HG02610 (cell line): ENCODE data around the gene MAP1LC3C.

ENCODE experiments used
- ATAC-seq: cut with Tn5 transposase; IDR thresholded peaks from one replicate; pipeline ENCODE4 v1.9.1; 2021; ENCODE audit warnings: mild to moderate bottlenecking, moderate library complexity; ENCODE audit not compliant: unreplicated experiment

MAP1LC3C gene

DNA sequence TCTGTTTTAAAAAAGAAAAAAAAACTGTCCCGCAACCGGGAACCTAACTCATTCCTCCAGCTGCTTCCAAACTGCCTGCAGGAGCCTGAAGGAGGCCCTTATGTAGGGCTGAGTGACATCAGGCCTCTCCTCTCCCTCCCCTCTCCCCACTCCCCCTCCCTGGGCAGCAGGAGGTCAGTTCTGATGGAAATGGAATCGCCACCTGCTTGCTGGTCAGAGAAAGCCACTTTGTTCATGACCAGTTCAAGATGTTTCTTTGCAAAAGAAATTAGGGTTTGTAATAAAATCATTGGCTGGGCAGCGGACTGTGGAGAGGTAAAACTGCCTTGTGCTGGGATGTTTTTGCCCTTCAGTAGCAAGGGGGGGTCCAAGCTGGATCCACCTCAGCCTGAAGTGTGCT, at the start of gene MAP1LC3C:
Gene MAP1LC3C, minus strand, starts transcription at position 73 of the 400 bp plus-strand sequence. CDS start 90 bp downstream, outside the sequence.
- no peak for ATAC-seq

DNA sequence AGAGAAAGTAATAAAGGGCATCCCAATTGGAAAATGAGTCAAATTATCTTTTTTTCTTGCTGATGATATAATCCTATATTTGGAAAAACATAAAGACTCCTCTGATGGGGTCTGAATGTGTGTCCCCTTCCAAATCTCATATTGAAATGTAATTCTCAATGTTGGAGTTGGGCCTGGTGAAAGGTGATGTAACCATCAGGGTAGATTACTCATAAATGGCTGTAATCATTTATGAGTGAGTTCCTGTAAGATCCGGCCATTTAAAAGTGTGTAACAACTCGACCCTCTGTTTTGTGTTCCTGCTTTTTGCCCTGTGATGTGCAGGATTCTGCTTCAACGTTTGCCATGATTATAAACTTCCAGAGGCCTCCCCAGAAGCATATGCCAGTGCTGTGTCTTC, 44.3 kb upstream of the MAP1LC3C start:
- no peak for ATAC-seq

DNA sequence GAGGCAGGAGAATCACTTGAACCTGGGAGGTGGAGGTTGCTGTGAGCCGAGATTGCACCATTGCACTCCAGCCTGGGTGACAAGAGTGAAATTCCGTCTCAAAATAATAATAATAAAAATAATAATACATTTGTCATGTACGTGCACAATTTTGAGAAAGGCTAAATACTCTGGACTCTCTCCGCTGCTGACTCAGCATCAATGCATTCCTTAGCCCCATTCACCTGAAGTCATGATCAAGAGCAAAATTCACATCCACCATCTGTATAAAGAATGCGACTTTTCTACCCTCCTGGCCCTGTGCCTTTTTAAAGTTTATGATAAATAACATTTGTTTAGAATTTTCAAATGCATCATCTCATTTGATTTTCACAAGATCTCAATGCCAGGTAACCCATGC, 35.5 kb upstream of the MAP1LC3C start:
- no peak for ATAC-seq

DNA sequence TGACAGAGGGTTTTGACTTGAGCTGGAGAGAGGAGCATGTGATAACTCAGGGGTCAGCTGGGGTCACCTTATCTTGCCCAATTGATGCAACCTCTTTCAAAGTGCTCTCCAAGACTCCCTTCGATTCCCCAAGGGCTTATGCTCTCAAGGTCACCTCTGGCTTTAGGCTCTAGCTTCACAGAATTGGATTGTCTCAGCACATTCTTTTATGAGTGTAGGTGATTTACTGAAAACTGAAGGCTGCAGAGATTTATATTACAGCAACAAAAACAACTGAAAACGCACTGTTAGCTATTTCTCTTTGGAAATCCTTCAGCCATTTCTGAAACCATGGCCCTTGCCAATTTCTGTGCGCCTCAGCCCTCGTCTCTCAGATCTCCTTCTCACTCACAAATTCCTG, 34.5 kb upstream of the MAP1LC3C start:
- ATAC-seq: no peak

DNA sequence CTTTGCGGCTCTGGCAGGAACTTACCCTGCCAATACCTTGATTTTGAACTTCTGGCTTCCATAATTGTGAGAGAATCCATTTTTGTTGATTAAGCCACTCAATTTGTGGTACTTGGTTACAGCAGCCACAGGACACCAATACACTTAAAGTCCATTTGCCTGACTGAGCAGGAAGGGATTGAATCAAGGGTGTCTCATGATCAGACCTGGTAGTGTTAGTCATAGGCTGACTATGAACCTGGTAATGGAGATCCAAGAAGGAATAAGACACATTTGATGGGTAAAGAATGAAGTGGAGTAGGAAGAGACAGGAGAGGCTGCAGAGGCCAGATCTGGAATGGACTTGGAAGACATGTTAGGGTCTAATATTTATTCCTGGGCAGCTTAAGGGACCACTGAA, 31.2 kb upstream of the MAP1LC3C start:
- ATAC-seq: no peak

DNA sequence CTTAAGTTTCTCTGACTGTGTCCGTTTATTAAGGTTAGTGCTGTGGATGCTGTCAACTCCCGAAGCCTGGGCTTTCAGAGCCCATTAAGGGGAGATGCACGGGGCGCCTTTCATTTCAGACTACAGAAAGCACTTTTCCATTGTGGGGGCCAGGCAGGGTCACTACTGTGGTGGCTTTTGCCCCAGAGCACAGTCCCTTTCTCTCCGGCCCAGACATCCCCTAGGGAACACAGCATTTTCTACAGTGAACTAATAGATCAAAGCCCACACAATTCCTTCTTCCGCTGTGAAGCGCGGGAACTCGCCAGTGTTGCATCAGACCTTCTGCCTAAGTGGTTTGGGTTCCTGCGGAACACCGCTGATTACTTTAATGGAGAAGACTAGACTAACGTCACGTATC, 26.8 kb upstream of the MAP1LC3C start:
- ATAC-seq: no peak

DNA sequence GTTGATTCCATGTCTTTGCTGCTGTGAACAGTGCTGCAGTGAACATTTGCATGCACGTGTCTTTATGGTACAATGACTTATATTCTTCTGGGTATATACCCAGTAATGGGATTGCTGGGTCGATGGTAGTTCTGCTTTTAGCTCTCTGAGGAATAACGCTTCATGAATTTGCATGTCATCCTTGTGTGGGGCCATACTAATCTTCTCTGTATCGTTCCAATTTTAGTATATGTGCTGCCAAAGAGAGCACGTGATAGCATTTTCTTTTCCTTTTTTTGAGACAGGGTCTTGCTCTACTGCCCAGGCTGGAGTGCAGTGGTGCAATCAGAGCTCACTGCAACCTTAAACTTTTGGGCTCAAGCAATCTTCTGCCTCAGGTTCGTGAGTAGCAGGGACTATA, 24.9 kb upstream of the MAP1LC3C start:
- no peak for ATAC-seq

DNA sequence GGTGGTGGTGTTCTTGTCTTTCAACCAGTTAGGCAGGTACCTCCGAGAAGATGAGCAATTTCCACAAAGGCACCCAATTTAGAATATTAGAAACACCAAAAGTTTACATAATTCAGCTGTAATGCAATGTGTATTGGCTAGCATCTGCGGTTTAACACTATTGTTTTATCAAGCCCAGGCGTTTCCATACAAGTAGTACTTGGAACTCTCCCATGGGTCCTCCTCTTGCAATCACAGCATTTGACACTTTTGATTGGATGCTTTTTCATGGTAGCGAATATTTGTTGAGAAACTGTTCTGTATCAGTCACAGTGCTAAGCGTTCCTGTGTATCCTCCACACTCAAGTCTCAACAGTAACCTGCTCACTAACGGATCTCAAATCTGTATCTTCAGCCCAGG, 20.1 kb upstream of the MAP1LC3C start:
- no peak for ATAC-seq

DNA sequence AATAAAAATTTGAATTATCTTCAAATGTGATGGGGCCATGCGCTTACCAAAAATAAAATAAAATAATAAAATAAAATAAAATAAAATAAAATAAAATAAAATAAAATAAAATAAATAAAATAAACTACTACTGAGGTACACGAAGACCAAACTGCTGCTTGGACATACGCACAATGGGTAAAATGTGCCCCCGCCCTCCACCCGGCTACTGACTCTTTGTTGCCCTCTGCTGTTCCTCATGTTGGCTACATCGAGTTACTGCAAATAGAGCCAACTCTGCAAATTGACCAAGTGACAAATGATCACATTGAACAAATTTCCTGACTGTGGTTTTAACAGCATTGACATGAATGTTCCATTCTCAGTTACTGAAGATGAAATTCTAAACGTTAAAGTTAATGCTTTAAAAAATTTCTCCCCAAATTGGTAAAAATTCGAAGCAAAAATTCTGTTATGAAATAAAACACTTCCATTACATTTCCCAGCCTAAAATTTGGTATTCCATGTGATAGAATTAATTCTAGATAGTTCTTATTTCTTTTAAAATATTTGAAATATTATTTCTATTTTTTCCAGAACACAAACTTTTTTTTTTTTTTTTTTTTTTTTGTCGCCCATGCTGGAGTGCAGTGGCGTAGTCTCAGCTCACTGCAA, 18.8 kb upstream of the MAP1LC3C start:
- peak; percentile 69 for ATAC-seq

DNA sequence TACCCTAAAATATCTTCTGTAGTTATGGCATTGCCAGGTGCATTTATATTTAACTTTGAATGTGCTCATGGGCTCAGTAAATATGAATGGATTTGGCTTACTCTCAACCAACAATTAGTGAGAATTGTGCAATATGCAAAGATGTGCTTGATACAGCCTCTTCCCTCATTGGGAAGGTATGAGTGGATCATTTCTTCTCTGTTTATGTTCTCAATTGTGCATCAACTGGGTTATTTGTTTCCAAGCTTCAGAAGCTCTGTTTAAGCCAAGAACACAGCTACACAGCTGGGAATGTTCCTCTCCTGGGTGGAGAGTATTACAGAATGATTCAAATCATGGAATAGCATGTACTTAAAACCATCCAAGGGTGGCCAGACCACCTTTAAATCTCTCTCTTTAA, 17.6 kb upstream of the MAP1LC3C start:
- no peak for ATAC-seq

DNA sequence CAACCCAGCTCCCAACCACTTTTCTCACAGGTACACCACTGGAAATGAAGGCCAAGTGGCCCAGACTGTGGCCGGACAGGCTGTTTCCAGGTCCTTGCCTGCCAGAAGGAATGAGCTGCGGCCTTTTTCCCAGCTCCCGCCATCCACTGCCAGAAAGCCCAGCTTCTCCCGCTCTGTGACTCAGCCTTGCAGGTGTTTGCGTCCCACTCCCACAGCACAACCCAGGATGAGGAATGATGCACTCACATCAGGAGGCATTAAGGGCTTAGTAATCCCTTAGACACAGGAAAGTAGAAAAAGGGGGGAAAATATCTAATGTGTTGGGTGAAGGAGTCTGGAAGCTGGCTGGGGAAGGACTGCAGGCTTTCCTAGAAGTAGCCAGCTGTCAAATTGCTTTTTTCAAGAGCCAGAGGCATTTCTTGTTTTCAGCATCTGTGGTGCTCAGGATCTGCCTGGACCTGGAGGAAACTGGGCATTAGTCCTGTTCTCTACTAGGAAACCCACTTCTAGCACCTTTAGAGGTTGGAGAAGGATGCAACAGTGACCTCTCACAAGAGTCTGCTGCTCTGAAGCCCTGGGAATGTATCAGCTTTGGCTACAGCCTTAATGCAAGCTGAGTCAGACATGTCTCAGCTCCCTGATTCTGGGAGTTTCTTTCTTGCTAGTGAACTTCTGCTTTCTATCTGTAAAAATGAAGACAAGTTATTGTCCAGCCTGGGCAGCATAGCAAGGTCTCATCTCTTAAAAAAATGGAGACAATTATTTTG, 13.2 kb upstream of the MAP1LC3C start:
- ATAC-seq: no peak

DNA sequence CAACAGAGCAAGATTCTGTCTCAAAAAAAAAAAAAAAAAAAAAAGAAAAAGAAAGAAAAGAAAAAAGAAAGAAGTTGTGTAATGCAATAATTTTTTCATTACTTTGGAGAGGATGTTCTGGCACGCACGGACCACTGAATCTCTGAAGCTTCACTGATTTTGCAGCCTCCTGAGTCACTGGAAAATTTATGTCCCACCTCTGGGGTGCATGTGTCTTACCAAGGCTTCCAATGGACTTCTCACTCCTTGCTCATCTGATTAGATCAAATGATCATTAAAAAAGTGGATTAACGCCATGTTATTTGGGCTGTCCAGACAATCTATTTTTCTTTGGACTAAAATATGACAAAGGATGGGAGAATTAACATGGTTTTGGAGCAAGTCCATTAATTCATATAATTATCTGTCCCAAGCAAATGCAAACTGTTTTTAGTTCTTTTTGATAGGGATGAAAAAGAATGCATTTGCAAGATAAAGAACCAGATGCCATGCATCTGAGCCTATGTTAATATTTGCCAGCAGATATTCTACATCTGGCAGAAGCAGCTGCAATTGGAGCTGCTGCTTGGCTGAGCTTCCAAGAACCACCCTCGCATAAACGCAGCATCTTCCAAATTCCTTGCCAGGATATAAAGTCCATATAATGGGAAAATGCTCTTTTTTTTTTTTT, 10.1 kb upstream of the MAP1LC3C start:
- ATAC-seq: no peak

DNA sequence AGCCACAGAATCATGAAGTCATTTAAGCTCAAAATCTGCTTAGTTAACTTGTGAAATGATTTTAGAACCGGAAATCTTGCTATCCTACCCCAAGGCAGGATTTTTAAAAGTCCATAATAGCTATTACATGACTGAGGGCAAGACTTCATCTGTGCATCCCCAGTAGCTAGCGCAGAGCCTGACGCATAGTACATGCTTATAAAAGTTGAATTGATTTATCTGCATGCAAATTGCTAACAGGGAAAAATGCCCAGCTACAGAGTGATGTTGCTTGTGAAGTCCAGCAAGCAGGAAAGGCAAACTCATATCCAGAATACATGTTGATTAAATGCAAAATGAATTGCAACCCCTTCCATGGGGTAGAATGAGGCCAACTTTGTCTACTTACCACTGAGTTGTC, 8.1 kb upstream of the MAP1LC3C start:
- ATAC-seq: no peak

DNA sequence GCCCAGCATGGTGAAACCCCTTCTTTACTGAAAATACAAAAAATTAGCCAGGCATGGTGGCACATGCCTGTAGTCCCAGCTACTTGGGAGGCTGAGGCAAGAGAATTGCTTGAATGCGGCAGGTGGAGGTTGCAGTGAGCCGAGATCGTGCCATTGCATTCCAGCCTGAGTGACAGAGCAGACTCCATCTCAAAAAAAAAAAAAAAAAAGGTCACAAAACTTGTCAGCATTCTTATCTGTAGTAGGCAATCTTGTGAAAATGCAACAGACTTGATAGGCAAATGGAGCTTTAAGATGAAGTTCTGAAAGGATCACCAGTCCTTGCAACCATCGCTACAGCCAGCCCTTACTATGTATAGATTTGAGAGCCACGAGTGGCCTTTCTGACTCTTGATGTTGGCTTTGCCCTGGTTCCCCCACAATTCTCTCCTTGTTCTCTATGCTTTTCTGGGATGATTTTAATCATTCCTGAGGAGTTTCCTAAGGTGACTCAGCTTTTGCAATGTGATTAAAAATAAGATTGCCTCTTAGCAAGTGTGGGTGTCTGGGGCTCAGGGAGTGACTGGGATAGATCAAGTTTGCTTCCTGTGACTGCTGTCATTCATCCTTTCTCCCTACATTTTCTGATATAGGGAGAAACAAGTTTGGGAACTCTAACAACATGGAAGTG, 7.1 kb upstream of the MAP1LC3C start:
- ATAC-seq: no peak

DNA sequence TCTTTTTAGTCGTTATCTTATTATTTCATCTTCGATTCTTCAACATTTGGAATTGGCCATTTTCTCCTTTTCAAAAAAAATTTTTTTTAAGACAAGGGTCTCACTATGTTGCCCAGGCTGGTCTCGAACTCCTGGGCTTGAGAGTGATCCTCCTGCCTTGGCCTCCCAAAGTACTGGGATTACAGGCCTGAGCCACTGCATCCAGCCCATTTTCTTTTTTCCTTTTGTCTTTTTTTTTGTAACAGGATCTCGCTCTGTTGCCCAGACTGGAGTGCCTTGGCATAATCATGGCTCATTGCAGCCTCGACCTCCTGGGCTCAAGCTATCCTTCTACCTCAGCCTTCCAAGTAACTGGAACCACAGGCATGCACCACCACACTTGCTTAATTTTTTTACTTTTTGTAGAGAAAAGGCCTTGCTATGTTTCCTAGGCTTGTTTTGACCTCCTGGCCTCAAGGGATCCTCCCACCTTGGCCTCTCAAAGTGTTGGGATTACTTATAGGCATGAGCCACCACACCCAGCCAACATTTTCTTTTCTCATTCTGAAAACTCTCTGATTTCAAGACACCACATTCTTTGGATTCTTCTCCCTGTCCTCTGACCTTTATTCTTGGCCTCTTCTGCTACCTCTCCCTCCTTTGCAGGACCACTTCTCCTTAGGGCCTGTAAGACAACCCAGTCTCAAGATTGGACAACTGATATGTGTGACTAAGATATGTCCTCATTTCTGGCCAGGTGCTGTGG, 6.0 kb upstream of the MAP1LC3C start:
- ATAC-seq: no peak

DNA sequence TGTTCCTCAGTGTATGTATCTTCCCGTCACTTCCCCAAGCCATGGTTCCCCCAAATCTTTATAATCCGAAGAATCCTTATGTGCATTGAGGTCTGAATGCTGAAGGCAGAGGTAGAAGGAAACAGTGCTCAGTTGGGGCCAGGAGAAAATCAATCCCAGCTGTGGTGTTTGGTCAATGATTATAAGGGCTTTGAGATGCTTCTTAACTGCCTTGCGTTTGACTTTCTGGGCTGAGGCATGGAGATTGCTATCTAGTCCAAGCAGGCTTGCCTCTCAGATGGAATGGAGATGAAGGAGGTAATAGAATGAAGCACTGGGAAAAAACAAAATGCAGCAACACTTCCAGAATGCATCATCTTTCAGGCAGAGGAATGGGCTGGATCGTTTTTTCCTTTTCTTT, 3.6 kb upstream of the MAP1LC3C start:
- ATAC-seq: no peak

DNA sequence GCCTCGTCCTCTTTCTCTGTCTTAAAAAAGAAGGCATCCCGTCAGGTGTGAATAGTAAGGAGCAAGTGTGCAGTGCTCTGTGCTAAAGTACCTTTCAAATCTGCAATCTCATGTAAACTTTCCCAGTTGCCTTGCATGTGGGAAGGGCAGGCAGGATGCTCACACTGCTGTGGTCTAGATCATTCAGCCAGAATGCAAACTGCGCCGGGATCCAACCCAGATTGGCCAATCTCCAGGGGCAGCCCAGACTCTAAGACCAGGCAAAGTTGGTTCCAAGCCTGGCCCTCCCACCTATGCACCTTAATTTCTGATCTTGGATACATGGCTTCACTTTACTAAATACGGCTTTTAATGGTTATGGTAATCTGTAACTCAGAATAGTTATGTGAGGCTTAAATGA, 3.2 kb upstream of the MAP1LC3C start:
- ATAC-seq: no peak

DNA sequence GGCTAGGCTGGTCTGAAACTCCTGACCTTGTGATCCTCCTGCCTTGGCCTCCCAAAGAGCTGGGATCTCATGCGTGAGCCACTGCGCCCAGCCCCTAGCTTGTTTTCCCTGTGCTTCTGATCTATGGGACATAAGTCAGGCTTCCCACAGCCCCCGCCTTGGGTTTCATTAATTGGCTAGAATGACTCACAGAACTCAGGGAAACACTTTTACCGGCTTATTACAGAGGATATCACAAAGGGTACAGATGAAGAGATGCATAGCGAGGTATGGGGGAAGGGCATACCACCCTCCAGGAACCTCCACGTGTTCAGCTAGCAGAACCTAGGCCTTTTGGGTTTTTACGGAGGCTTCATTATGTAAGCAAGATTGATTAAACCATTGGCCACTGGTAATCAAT, 1.5 kb upstream of the MAP1LC3C start:
- ATAC-seq: no peak

DNA sequence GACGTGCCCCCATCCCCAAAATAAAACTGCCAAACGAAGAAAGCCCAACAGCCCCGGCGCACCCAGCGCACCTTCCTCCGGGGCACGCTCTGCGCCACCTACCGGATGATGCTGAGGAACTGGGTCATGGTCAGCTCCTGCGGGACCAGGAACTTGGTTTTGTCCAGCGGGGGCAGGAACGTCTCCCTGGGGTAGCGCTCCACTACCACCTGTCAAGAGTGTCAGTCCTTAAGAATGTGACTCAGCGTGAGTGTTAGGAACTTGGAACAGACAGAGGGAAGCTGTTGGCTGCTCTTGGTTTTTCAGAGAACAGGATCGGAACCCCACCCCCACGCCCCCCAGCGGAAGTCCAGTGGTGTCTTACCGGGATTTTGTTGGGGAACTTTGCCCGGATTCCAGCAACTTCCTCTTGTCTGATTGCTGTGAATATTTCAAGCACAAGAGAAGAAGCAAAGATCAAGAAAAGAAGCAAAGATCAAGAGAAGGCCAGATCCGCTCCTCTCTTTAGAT, 431 bp downstream of the MAP1LC3C start:
- ATAC-seq: peak; percentile 85

DNA sequence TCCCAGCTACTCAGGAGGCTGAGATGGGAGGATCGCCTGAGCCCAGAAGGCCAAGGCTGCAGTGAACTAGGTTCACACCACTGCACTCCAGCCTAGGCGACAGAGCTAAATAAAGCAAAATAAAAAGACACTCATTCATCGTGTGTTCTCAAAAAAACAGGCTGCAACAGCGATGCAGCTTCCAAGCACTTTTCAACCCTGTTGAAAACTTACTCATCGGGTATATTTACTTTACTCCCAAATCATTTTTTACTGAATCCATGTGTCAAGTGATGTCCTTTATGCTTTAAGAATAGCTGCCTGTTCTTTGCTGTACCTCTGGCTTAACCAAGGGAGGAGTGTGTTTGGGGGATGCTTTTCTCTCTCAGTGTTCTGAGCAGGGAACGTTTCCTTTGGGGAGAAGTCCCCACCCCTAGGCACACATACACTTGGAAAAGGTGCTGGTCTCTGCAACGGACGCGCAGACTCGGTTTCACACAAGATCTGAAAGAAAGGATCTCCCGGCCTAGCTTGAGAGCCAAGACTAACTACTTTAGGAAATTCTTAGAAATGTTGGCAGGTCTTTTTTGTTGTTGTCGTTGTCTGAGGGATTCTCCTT, 1.4 kb downstream of the MAP1LC3C start:
- ATAC-seq: no peak
